Activated CD4-positive, CD25-positive, alpha-beta regulatory T cell treated with anti-CD3 and anti-CD28 coated beads, Interleukin-2, amount 50 U/mL, for 72 hours (primary cell): ENCODE results near the gene CARNS1.

ENCODE experiments used
- DNase-seq: peaks from one replicate; pipeline ENCODE4 v3.0.0; 2021

CARNS1 gene

DNA sequence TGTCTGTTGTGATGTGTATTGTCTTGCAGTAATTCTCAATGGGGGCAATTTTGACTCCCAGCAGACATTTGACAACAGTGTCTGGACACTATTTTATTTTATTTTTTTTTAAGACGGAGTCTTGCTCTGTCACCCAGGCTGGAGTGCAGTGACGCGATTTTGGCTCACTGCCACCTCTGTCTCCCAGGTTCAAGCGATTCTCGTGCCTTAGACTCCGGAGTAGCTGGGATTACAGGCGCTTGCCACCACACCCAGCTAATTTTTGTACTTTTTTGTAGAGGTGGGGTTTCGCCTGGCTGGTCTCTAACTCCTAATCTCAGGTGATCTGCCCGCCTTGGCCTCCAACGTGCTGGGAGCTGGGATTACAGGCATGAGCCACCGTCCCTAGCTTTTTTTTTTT lies 14.2 kb downstream of the CARNS1 start:
- DNase-seq, result no peak

DNA sequence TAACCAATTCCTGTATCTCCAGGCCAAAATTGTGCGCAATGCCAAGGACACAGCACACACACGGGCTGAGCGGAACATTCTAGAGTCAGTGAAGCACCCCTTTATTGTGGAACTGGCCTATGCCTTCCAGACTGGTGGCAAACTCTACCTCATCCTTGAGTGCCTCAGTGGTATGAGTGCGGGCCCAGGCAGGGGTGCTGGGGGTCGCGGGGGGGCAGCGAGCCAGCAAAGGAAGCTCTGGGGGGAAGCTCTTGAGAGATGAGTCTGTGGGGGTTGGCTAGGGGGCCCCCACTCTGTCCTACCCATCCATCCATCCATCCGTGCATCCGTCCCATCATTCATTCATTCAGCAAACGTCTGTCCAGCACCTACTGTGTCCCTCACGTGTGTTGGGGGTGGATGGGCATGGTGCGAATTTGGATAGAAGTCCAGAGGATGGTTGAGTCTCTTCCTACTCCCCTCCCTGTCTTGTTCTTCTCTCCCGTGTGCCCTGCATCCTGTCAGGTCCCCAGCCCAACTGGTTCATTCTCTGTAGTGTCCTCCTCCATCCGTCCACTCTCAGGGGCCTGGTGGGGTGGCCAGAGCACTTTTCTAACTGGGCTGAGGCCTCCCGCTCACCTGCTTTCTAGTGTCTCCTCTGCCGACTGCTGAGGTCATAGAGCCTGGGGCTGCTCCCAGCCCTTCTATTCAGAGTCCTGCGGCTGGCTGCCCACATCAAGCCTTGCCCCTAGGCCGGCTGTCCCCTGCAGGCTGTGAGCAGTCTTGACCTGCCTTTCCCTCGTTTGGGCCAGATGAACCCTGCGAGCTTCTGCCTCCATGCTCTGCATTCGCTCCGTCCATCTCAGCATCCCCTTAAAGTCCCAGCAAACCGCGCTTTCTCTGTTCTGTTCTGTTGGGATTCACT lies 16.1 kb downstream of the CARNS1 start:
- DNase-seq, result no peak

DNA sequence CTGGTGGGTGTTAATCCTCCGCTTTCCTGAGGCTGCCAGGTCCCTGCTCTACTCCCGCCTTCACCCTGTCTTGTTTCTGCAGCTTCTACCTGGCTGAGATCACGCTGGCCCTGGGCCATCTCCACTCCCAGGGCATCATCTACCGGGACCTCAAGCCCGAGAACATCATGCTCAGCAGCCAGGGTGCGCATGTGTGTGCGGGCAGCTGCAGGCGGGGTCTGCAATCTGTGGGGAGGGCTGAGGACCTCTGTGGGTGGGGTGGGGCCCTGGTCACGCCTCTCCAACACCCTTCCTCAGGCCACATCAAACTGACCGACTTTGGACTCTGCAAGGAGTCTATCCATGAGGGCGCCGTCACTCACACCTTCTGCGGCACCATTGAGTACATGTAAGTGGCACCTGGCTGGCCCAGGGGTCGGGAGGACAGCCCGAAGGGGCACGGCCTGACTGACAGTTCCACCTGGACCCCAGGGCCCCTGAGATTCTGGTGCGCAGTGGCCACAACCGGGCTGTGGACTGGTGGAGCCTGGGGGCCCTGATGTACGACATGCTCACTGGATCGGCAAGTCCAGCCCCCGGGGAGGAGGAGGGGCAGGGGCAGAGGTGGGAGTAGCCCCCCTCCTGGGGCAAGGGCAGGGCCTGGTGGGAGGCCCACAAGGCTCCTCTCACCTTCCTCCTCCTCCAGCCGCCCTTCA lies 17.3 kb downstream of the CARNS1 start:
- DNase-seq, result no peak

DNA sequence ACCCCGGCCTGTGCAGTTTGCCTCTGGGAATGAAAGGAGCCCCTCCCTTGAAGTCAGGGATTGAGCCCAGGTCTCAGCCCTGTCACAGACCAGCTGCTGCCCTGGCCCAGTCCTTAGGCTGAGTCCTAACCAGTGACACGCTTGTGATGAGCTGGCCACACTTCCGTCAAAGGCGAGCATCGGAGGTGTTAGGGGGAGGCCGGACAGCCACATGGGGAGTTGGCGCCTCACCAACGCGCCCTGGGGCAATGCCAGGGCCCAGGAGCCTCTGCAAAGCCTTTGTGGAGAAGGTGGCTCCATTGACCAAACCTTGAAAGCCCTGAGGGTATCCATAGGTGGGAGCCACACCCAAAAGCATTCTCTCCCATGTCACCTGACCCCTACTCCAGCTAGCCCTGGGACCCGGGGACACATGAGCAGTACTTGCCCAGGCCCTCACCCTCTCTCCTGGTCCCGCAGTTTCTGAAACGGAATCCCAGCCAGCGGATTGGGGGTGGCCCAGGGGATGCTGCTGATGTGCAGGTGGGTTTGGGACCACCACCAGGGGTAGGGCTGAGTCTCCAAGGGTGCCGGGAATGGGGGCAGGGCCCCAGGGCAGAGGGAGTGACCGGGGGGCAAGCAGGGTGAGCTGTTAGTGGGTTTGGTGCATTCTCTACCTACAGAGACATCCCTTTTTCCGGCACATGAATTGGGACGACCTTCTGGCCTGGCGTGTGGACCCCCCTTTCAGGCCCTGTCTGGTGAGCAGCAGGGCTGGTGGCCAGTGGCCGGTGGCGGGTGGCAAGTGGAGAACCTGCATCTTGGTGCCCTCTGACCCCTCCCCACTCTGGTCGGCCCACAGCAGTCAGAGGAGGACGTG lies 18.3 kb downstream of the CARNS1 start:
- no peak for DNase-seq

DNA sequence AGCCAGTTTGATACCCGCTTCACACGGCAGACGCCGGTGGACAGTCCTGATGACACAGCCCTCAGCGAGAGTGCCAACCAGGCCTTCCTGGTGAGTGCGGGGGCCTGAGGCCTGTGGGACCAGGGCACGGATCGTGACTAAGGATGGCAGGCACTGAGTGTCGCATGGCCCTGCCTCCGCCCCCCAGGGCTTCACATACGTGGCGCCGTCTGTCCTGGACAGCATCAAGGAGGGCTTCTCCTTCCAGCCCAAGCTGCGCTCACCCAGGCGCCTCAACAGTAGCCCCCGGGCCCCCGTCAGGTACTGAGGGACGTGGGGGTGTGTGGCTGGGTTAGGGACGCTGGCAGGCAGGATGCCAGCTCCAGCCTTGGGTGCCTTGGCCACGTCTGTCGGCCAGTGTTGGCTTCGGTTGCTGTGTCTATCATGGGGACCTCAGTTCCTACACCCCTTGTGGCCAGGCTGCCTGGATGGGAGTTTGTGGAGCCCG lies 19.0 kb downstream of the CARNS1 start:
- DNase-seq, result no peak

DNA sequence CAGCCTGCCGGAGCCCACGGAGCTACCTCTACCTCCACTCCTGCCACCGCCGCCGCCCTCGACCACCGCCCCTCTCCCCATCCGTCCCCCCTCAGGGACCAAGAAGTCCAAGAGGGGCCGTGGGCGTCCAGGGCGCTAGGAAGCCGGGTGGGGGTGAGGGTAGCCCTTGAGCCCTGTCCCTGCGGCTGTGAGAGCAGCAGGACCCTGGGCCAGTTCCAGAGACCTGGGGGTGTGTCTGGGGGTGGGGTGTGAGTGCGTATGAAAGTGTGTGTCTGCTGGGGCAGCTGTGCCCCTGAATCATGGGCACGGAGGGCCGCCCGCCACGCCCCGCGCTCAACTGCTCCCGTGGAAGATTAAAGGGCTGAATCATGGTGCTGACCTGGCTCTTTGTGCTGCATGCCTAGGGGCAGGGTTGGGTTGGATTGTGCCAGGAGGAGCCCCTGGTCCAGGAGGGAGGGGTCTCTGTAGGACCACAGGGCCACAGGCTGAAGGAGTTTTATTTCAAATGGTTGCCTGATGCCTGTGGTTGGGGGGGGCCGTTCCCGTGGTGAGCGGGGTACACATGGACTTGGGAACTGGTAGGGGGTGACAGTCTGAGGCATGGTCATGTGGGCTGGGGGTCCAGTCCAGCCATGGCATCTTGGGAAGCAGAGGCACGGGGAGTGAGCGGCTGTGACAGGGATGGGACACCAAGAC lies 19.7 kb downstream of the CARNS1 start:
- DNase-seq, result no peak

DNA sequence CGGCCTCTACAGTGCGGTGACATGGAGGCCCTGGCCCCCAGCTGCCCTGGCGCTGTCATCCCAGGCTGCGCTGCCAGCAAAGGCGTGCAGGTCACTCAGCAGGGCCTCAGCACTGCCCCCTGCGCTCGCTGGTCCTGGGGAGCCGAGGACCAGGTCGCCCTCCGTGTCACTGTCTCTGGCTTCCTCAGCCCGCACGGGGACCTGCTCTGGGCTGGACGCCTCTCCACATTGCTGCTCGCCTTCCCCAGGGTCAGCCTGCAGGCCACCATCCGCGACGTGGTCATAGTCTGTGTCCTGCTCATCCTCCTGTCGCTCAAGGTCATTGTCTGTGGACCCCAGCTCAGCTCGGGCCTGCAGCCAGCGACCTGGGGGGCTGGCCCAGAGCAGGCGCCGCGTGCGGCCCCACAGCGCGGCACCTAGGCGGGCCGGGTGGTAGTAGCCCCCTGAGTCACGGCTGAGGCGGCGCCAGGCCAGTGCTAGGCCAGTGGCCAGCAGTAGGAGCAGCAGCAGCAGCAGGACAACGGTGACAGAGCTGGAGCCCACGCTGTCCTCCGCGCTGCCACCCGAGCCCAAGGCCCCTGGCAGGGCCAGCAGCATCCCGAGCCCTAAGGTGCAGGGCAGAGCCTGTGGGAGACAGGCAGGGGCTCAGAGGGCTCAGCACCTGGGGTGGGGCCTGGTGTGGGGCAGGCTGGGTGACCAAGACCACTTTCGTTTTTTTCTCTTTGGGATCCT lies 20.4 kb downstream of the CARNS1 start:
- no peak for DNase-seq

DNA sequence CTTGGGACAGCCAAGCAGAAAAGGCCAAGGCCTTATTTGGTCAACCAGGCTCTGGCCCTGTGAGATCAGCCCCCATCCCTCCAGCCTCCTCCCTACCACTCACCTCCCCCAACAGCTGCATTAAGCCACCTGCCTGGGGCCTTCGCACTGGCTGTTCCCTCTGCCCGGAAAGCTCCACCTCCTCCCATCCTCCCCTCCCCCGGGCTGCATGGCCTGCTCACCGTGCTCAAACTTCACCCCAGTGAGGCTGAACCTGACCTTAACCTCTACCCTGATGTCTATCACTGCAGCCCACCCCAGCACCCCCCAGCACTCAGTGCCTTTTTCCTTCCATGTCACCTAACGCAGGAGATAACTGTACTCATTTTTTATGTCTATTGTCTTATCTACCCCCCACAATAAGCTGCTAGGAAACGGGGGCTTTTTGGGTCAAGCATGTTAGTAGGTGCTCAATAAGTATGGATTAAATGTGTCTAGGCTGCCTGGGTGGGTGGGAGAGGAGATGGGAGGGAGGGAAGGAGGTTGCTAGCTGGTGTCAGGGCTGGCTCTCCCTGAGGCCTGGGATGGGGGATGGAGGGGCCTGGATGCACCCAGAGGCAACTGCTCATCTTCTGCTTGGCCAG lies 21.1 kb downstream of the CARNS1 start:
- DNase-seq, result peak; percentile 66

DNA sequence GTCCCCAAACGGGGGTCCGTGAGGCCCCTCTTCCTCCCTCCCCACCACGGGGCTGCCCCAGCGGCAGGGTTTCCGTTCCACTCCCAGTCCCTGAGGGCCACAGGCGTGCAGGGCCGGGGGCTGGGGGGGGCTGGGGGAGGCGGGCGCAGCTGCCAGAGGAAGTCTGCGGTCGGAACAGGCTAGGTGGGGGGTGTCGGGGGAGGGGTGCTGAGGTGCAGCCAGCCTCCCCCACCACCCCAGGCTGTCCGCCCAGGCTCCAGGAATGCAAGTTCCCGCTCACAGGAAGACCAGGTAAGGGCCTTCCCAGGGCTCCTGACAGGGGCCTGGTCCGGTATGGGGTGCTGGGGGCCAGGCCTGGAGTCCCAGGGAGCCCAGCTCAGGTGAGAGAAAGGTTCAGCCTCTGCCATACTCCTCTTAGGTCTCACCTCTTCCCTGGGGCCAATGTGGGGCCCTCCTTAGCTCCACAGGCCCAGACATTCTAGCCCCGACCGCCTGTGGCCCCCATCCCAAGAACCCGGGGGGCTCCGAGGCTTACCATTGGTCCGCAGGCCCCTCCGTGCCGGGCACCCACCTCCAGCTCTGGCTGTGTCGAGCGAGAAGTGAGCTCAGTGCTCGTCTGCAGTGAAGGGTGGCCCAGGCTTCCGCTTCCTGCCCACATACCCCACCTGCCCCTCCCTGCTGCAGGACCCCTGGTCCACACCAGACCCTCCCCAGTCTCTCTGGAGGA lies 21.8 kb downstream of the CARNS1 start, which contains the start of gene PTPRCAP:
TSS of gene PTPRCAP (minus strand) at position 601 of the 727 bp plus-strand sequence. CDS start at position 538, 63 bp downstream.
- DNase-seq, result no peak

DNA sequence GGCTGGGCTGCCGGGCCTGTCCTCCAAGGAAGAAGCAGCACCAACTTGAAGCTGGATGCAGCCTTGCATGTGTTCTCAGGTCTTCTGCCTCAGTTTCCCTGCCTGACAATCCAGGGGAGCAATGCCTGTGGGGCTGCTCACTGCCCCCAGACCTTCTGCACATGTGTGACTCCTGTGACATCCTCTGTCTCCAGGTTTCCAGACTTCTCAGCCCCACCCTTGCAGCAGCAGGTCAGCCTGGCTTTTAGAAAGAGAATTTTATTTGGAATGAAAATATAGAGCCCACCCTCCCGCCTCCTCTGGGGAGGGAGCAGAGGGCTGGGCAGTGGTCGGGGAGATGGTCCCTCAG lies 22.3 kb downstream of the CARNS1 start:
- DNase-seq, result no peak

DNA sequence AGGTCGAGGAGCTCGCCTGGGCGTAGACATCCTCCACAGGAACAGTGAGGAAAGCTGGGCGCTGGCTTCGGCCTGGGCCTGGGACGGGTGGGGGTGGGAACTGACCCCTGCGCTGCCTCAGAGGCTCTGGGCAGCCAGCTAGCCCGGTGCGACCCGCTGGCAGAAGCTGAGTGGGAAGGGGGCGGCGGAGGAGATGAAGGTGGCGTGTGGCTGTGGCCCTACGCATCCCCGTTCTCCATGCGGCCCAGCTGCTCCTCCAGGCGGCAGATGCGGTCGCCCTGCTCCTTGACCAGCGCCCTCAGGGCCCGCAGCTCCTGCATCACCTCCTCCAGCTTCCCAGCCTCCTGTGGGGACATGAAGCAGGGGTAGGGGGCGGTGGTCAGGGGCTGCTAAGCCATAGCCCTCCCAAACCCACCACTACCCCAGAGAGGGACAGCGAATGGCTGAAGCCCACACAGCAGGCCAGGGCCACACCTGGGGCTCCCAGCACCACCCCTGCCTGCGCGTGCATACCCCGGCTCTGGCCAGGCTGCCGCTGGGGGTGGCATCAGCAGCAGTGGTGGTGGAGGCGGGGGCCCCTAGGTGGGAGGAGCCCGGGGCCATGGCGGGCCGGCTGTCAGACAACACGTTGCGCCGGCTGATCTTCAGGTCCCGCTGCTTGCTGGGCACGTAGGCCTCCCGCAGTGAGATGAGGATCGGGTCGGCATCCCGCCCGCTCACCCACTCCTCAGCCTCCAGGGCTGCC lies 22.9 kb downstream of the CARNS1 start:
- DNase-seq, result peak; percentile 78

DNA sequence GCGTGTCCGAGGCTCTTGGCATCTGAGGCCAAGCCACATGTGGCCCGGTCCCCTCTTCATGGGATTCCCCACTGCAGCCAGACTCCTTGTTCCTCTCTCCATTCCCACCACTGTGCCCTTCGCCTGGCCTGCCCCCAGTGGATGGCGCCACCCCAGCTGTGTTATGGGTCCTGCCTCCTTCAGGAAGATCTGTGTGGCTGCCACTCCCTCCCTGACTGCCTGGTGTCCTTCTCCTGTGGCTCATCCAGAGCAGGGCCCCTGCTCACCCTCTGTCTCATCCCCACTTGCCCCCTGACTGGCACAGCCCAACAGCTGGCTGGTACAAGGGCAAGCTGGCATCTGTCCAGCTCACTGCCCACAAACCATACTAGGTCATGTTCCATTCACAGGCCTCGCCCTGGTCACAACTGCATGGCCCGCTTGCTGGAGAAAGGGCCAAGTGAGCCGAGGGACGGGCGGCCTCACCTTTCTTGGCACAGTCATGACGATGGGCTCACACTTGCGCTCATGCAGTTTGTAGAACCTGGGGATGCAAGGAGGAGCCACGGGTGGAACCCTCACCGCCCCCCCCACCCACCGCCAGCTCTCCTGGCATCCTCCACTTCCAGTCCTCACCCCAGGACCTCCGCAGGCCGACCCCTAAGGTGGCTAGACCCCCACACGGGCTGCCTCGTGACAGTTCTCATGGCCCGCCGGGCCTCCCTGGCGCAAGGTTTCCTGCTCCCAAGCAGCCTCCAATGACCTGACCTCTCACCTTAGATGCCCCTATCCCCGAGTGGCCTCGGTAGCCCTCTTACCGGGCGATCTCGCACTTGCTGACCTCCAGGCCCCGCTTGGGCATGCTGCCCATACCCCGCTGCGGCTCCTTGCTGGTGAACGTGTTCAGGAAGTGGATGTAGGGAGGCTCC lies 24.1 kb downstream of the CARNS1 start:
- no peak for DNase-seq

DNA sequence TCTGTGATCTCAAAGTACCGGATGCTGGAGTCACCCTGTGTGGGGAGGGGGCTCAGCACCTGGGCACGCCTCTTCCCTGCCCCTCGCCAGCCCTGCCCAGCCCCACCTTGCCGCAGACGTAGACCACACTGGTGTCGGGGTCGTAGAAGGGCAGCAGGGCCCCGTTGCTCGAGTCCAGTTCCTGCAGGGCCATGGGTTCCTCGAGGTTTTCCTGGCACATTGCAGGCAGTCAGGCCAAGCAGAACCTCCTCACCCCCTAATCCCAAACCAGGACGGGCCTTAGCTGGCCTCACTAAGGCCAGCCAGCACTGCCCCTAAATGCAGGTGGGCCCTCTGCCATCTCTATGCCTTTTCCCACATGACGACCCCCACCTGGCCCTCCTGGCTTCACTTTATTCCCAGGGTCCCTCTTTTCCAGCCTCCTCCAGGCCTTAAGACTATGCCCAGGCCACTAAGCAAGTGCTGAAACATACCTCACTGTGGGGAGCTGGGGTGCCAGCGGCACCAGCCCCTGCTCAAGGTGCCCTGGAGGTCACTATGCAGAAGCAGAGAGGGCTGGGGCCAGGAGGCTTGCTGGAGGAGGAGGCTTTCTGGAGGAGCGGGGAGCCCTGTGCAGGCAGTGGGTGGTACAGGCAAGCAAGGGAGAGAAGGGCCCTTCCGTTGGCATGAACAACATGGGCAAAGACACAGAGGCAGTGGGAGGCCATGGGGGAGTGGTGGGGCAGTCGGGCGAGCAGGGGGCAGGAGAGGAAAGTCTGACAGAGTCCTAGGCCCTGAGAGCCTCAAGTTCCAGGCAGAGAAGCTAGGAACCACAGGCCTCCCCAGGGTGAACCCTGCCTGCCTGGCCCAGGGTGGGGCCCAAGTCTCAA lies 25.0 kb downstream of the CARNS1 start:
- no peak for DNase-seq

DNA sequence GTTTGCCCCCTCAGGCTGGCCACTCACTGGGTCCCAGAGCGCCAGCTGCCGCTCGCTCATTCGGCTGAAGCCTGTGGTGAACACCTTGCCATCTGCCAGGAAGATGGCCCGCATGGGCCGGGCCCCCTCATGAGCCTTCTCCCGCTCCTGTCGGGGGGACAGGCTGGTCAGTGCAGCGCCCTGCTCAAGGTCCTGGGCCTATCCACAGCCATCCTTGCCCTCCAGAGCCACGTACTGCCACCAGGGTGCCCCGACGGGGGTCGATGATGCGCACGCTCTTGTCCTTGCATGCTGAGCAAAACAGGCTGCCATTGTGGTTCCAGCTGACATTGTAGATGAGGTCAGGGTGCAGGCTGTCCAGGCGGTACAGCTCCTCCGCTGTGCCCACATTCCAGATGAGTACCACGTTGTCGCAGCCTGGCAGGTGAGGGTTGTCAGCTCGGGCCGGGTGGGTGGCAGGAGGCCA lies 25.7 kb downstream of the CARNS1 start:
- DNase-seq, result no peak

DNA sequence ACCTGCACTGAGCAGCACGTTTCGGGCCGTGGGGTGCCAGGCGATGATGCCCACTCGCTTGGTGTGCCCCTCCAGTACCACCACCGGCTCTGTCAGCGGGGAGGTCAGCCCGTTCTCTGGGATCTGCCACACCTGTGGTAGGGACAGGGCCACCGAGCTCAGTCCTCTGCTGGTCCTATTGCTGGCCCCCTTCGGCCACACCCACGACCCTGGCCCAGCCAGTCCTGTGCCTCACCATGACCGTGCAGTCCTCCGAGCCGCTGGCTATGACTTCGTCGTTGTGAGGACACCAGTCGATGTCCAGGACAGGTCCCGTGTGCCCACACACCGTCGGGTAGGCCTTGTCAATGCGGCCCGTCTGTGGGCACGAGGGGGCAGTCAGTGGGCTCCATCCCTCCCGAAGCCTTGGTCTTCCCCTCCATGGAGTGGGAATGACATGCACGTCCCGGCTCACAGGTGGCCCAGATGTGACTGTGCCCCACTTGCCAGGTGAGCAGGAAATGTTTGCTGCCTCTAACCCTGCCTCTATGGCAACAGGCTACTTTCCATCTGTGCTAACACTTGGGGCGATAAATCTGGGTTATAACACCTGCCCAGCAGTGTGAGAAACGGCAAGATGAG lies 26.4 kb downstream of the CARNS1 start:
- no peak for DNase-seq

DNA sequence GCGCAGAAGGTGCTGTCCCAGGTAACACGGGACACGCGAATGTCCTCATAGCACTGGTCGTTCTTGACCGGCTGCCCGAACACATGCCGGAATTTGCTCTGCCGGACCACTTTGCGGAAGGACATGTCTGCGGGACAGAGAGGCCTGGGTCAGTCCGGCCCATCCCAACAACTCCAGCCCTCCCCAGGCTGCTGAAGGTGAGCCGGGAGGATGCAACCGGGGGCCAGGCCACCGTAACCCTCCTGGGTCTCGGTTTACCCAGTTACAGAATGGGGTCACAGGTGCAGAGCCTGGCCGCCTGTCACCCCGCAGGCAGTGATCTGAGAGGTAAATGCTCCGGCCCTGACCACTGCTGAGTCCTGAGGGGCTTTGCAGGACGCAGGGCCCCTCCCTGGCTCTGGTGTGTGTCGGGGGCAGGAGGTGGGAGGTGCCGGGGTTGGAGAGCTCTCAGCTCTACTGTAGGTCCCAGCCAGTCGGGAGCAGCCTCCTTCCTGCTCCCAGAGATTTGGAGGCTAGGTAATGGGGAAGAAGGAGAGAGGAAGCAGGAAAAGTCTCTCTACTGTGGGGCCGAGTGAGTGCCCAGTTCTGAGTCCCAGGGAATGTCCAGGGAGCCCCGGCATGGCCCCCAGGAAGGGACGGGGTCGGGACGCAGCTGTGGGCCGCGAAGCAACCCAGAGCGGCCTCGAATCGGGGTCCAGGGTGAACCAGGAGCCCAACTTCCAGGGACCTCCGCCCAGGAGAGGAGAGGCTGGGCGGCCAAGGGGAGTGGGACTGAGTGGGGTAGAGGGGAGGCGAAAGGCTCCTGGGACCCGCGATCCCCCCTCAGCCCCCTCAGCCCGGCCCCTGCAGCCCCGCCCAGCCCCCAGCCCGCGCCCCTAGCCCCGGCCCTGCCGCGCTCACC lies 27.3 kb downstream of the CARNS1 start:
- DNase-seq, result no peak
